GM13976 (cell line): Measurements from ENCODE around the gene ASB13.
A peak's percentile ranks its signal among the peaks of the same experiment; 100 is the strongest.

Experiments used
- DNase-seq: peaks from one replicate; pipeline ENCODE4 v3.0.0; 2012; ENCODE audit warnings: low spot score
- in situ Hi-C: fragments of 300-500 bp; cut with MboI; formaldehyde crosslinking; loops from one replicate; pipeline ENCODE4 v1.12.0; 2022; ENCODE audit warnings: low sequenced_read_pairs, mixed read lengths, inconsistent platforms; ENCODE audit not compliant: unreplicated experiment
- TF ChIP-seq, protein P1 (sequence below): IDR thresholded peaks from 2 replicates; pipeline ENCODE4 v1.5.1; 2012; ENCODE audit warnings: borderline replicate concordance, mild to moderate bottlenecking; ENCODE audit not compliant: insufficient read depth; ENCODE audit errors: extremely low read depth, missing control alignments, control extremely low read depth

The ASB13 gene

DNA sequence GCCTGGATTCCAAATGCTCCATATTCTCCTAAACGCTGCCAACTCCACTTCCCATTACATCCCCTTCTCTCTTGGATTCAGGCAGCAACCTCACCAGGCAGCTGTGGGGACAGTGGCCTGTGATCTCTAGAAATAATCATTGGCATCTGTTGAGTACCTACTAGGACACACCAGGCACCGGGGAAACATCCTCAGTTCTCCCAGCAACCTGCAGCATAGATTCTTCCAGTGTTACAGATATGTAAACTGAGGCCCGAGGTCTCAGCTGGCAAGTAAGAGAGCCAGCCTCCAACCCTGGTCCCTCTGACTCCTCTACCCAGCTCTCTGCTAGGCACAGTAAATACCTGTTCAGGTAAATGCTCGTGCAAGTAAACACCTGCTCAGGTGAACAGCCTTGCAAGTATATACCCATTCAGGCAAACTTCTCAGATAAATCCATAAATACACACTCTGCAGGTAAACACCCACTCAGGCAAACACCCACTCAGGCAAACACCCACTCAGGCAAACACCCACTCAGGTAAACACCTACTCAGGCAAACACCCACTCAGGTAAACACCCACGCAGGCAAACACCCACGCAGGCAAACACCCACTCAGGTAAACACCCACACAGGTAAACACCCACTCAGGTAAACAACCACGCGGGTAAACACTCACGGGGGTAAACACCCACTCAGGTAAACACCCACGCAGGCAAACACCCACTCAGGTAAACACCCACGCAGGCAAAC lies 18.7 kb downstream of the ASB13 start:
- no peak for DNase-seq
- TF ChIP-seq, protein P1, sequence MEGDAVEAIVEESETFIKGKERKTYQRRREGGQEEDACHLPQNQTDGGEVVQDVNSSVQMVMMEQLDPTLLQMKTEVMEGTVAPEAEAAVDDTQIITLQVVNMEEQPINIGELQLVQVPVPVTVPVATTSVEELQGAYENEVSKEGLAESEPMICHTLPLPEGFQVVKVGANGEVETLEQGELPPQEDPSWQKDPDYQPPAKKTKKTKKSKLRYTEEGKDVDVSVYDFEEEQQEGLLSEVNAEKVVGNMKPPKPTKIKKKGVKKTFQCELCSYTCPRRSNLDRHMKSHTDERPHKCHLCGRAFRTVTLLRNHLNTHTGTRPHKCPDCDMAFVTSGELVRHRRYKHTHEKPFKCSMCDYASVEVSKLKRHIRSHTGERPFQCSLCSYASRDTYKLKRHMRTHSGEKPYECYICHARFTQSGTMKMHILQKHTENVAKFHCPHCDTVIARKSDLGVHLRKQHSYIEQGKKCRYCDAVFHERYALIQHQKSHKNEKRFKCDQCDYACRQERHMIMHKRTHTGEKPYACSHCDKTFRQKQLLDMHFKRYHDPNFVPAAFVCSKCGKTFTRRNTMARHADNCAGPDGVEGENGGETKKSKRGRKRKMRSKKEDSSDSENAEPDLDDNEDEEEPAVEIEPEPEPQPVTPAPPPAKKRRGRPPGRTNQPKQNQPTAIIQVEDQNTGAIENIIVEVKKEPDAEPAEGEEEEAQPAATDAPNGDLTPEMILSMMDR, result no peak
- in situ Hi-C loops, result no loop called here

DNA sequence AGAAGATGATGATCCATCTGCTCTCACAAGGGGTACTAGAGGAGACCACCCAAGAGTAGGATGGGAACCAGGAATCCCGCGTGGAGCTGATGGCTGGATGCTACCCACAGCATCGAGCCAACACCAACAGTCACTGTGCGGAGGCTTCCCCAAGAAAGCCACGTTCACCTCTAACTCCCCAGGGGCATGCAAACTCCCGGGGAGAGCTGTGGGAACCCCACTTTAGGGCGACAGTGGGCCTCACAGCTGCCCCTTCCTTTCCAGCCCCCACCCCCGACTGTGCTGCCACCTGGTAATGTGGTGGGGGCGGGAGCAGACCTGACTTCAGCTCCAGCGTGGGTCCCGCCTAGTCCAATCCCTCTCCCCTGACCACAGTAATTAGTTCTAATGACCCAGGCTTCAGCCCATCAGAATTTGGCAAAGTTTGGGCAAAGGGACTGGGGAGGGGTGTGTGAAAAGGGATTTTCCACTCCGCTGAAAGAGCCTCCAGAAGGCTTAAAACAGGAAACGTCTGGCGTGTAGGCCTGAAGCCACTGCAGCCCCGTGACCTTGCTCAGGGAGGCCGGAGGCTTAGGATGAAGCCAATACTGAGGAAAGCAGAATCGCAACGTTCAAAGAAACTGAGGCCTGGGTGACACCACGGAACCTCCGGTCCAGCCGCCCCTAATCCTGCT lies 20.3 kb downstream of the ASB13 start:
- in situ Hi-C loops, result no loop called here
- DNase-seq, result no peak
- TF ChIP-seq, protein P1, result no peak

DNA sequence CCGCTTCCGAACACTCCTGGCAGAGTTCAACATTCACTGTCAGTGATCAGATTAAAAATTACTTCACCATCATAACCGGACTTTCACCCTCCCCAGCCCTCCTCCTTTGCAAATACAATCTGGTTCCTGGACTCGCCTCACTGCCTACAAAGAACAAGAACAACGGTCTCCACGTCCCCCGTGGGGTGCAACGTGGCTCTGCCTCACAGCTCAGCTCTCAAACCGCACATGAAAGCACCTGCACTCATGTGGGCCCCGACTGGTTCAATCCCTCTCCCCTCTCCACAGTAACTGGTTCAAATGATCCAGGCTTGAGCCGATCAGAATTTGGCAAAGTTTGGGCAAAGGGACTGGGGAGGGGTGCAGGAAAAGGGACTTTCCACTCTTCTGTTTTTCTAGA lies 21.0 kb downstream of the ASB13 start:
- DNase-seq, result peak; percentile 51
- TF ChIP-seq, protein P1, result no peak
- in situ Hi-C loops, result no loop called here

DNA sequence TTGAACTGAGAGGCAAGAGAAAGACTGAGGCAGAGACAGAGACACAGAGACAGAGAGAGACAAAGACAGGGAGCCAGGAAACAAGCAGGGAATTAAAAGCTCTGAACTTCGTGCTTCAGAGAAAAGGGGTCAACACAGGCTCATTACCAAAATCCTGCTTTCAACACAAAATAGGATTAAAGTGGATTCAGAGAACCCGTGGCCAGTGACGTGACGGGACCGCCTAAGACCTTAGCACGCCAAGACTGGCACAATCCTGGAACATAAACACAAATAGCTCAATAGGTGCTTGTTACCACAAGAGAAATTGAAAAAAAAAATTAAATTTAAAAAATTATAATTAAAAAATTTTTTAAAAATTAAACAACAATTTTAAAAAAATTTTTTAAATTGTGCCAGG lies 21.5 kb downstream of the ASB13 start:
- no peak for DNase-seq
- in situ Hi-C loops, result no loop called here
- TF ChIP-seq, protein P1, result no peak

DNA sequence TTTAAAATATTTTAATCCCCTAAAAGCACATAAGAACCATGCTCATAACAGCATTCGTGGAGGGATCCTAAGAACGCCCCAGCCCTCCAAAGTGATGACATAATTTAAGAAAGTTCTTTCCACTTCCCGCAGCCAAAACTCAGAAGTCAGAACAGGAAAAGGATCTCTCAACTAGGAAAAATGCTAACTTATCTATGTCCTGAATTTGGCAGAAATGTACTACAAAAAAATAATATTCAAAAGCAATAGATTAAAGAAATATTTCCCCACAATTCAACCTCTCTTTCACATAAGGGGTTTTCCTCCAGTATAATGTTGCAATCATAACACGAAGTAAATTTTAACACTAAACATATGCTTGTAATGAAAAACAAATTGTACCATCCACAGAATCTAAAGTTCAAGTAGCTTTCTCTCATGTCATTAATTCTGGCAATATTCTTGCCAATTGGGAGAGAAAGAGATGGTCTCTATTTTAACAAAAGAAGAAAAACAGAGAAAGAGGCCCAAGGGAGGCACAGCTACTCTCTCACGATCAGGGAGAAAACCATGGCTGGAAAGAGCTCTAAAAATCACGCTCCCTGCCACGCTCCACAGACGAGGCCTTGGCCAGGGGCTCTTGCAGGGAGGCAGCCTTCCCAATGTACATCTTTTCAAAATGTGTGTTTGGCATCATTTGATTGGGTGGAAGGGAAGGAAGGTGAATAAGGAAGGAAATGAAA lies 22.9 kb downstream of the ASB13 start:
- in situ Hi-C loops, result no loop called here
- TF ChIP-seq, protein P1, result no peak

DNA sequence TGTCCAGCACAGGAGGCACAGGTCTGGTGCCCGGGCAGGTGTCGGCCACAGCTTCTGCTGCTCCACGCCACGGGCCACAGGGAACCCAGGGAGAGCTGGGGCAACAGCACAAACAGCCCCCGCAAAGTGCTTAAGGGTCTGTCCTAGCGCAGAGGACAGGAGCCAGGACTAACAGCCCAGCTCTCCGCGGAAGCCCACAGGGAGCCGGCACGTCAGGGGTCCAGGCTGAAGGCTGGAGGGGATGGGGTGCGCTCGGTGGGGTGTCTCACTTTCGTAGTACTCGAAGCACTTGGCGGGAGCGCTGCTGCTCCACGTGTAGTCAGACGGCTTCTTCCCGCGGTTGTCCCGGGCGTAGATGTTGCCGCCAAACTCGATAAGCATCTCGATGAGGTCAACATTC lies 24.9 kb downstream of the ASB13 start:
- in situ Hi-C loops, result no loop called here
- TF ChIP-seq, protein P1, result no peak
- DNase-seq, result no peak

More for the DNA sequence above, 22.9 kb downstream of the ASB13 start:
- DNase-seq, result no peak
